Measurements from ENCODE around the gene PDE9A.

DNA sequence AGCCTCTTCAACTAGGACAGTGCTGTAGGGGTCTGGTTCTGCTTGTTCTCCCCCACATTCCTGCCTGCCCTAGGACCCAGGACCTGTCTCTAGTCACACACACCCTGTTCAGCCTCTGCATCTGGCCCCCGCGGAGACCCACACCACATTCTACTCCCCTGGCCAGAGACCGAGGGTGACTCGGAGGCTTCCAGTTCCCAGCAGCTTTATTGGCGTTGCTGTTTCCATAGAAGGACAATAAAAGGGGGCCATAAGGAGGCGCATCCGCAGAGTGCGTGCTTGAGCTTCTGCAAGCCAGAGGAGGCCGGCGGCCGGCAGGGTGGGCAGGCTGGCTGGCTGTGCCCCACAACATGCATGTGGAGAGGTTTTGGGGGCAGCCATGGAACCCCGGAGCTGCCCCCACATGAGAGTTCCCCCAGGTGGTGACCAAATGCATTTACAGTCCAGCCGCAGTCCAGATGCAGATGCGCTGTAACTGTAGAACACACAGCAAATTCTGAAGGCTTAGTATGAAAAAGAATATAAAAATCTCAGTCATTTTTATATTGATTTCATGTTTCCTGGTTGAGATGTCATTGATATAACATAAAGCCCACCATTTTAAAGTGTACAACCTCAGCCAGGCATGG lies 52.4 kb downstream of the PDE9A start:
- TF ChIP-seq, protein P1, sequence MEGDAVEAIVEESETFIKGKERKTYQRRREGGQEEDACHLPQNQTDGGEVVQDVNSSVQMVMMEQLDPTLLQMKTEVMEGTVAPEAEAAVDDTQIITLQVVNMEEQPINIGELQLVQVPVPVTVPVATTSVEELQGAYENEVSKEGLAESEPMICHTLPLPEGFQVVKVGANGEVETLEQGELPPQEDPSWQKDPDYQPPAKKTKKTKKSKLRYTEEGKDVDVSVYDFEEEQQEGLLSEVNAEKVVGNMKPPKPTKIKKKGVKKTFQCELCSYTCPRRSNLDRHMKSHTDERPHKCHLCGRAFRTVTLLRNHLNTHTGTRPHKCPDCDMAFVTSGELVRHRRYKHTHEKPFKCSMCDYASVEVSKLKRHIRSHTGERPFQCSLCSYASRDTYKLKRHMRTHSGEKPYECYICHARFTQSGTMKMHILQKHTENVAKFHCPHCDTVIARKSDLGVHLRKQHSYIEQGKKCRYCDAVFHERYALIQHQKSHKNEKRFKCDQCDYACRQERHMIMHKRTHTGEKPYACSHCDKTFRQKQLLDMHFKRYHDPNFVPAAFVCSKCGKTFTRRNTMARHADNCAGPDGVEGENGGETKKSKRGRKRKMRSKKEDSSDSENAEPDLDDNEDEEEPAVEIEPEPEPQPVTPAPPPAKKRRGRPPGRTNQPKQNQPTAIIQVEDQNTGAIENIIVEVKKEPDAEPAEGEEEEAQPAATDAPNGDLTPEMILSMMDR (IDR thresholded peaks at IDR 0.05; ENCODE audit: borderline replicate concordance, extremely low read depth, low read length, poor library complexity, severe bottlenecking): no peak
- no peak for TF ChIP-seq EZH2 (IDR thresholded peaks at IDR 0.05; ENCODE audit: borderline replicate concordance, low read depth, low read length, severe bottlenecking)

Data from DND-41 (cell line).